NCI-H345 (cell line): Measurements from ENCODE around the gene SEC11C.

Source experiments
- DNase-seq: peaks from one replicate; lab custom pipeline; 2025; lab: John Stamatoyannopoulos, UW

SEC11C gene

DNA sequence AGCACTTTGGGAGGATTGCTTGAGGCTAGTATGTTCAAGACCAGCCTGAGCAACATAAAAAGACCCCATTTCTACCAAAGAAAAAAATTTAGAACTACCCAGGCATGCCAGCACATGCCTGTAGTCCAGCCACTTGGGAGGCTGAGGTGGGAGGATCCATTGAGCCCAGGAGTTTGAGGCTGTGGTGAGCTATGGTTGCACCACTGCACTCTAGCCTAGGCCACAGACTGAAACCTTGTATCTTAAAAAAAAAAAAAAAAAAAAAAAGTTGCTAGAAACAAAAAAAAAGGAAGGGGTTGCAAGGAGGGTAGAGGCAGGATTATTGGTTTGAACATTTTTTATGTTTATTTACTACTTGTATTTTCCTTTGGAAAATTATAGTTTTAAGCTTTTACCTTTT lies 4.8 kb downstream of the SEC11C start:
- peak; percentile 10 for DNase-seq

DNA sequence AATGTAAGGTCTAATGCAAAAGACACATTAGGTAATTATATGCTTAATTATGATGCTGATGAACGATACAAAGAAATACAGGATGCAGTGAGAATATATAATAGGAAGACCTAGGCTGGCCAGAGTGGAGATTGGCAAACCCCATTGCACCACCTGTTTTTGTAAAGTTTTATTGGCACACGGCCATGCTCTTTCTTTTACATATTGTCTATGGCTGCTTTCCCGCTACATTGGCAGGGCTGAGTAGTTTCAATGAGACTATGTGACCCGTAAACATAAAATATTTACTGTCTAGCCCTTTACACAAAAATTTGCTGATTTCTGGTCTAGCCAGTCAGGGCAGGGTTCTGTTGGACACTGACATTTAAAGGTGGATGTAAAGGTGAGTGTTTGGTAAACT lies 5.4 kb downstream of the SEC11C start:
- DNase-seq: peak; percentile 72

DNA sequence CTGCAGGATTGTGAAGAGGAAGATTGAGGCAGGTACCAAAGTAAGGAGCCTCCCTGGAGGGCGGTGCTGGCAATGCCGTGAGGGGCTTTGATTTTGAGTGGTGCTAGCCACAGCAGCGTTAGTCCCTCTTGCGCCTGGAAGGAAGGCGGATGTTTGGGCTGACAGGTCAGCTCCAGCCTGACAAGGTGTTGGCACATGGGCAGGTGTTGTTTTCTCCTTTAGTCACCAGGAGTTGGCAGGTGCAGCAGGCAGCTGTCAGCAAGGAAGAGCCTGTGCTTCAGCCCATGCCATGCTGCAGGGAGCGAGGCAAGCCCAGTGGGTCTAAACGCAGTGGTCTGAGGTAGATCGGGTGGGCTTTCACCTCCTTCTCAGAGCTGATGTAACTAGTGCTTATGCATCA lies 8.5 kb downstream of the SEC11C start:
- peak; percentile 84 for DNase-seq

DNA sequence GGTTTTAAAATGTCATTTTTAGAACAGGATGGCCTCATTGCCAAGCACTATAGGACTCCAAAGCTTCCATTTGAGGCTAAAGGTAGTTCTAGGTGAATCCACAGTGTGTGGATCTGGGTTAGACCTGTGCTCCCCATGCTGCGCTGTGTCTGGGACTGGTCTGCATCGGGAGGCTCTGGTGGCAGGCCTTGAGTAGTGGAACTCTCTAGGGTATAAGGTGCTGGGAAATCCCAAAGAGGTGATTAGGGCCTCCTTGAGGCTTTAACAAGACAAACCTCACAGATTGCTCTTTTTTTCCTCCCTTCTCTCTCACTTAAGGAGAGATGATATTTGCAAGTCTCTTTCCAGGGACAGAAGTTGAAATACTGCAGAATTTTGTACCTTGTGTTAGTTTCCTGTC lies 9.3 kb downstream of the SEC11C start:
- DNase-seq: no peak

DNA sequence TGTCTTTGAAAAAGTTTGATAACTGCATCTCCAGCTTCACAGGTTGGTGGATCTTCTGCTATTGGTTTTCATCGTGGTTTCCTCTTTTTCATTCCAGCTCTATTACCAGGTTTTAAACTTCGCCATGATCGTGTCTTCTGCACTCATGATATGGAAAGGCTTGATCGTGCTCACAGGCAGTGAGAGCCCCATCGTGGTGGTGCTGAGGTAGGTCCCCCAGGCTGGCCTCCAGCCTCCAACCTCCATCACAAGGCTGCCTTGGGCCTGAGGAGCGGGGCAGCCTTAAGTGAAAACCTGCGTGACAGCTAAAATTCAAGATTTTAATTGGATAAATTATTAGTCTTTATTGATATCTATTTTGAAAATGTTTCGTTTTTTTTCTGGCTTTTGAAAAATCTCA lies 9.7 kb downstream of the SEC11C start:
- no peak for DNase-seq

DNA sequence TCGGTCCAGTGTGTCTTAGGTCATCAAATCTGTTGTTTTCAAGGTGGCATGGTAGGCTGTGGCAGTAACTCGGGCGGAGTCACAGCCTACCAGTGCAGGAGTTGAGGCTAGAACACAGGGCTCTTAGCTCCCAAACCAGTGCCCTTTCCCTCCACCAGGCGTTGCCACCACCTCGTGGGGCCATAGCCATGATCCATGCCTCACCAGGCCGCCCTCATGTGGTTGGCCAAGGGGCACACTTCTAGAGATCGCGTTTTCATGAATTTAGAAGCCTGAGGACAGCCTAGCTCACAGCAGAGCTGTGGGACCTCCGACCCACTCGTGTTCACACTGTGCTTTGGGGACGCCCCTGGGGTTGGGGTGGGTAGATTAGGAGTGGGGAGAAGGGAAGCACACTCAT lies 10.6 kb downstream of the SEC11C start:
- no peak for DNase-seq

DNA sequence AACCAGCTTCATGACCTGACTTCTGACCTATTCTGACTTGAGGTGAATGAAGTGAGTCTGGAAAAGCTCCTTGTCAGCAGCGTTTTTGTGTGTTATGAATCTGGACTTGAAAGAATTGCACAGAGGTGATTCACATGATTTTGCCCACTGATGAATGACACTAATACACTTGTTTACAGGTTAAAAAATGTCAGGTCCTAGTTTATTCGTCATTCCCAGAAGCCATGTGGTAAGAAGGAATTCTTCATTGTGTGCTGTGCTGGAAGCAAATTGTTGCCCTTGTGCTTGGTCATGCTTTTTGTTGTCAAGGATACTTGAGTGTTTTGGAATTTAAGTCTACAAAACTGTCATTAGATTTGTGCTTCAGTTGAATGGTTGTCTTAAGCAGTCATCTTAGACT lies 15.5 kb downstream of the SEC11C start:
- DNase-seq: no peak

DNA sequence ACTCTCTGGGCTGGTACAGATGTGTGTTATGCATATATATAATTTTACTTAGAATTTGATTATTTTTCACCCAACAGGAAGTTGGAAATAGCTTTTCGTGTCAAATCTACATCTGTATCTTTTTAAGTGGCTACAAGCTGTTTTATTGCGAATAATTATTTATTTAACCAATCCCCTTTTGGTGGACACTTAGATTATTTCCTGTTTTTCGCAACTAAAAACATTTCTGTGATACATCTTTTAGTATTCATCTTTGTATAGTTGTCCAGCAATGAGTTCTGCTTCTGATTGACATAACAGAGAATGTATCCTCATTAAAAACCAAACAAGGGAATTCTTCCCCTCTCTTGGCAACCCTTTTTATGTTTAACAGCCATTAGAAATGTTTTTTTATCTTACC lies 16.6 kb downstream of the SEC11C start:
- DNase-seq: no peak

DNA sequence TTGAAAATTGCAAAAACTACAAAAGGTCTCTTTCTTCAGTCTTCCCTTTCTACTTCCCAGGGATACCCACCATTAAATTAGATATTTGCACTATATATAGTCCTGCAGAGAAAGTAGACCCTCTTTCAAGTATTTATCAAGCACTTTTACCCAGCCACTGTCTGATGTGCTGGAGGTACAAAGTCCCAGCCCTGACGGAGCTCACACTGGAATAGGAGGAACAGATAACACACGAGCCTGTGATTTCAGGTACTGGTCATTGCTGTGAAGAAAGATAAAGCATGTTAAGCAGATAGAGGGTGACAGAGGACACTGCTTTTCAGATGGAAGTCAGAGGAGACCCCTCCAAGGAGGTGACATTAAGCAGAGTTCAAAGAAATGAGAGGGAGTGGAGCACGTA lies 19.6 kb downstream of the SEC11C start:
- no peak for DNase-seq

DNA sequence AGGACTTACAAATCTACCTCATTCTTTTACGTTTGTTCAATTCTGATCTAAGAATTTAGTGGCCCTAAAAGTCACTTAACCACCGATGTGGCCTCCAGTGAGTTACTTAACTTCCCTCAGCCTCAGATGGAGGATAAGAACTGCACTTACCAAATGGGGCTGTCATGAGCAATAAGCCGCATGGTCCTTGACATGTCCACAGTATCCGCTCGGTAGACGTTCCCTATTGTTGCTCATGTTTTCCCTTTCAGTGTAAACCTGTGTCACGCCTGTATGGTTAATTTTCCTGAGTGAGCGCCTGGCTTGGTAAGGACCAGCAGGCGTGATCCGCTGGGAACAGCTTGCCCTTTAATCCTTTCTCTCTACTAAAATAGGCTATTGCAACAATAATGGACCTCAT lies 20.3 kb downstream of the SEC11C start:
- DNase-seq: peak; percentile 63

DNA sequence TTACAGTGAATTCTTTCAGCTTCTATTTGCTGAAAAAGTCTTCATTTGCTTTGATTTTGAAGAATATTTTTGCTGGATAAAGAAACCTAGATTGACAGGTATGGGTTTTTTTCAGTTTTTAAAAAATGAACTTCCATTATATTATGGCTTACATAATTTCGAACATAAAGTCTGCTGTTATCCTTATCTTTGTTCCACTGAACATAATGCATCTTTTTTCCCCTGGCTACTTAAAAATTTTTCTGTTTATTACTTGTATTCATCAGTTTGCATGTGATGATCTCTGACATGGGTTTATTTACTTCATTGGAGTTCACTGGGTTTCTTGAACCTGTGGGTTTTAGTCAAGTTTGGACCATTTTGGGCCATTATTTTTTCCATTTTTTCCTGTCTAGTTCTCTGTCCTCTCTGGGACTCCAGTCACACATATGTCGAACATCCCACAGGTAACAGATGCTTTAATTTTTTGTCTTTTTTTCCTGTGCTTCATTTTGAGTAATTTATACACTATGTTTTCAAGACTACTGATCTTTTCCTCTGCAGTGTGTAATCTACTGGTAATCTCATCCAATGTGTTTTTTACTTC lies 33.1 kb downstream of the SEC11C start:
- DNase-seq: no peak

DNA sequence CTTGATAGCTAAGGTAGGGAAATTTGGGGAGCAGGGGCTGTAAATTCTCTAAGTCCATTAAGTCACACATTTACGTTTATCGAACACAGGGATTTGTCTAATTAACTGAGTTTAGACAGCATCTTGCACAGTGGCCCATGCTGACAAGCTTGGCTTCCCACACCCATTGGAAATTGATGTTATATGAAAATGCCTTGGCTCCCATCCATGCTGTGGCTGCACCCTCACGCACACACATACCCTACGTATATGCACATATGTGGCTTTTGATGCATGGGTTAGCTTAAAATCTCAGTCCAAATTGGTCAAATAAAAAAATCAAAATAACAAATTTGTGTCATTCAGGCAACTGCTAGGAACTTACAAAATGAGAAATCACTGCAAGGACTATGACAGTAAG lies 37.8 kb downstream of the SEC11C start:
- no peak for DNase-seq

DNA sequence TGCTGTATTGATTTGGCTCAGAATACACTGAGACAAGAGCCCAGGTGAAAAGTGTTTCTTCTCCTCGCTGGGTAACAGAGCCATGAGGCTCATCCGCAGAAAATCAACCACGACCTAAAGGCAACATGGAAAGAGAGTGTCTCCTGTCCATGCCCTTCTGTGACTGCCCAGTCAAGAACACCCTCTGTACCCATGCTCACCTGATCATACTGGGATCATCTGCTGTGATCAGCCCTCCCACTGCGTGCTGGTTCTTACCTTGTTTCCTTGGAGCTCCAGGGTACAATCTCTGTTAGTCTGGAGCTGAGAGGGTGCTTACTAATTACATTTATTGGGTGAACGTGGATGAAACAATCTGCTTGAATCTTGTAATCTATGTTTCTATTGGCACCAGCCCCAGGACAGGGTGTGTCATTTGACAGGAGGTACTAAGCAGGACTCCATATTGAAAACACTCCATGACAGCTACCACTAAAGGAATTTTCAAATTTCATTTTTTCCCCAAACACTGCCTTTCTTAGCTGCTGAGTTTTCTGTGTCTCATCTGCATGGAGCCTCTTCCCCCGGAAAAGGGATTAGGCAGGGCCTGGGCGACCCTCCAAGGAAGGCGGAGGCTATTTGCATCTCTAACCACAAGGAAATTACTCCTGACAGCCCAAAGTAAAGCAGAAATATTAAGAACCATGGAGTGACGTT lies 40.6 kb downstream of the SEC11C start:
- DNase-seq: no peak

DNA sequence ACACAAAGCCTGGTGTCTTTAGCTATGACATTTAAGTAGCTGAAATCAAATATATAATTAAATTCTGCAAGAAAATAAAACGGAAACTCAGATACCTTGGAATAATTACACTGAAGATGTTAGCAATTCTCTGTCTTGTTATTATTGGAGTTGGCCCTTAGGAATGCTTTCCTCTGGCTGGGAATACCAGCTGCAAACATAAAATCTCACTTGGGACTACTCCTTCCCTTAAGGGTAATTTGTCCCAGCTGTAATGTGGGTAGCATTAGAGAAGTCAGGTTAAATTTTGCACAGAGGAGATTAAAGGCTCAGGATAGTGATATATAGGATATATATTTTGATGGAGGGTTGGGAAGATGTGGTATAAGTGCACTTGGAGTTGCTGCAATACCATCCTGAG lies 43.0 kb downstream of the SEC11C start:
- DNase-seq: no peak

DNA sequence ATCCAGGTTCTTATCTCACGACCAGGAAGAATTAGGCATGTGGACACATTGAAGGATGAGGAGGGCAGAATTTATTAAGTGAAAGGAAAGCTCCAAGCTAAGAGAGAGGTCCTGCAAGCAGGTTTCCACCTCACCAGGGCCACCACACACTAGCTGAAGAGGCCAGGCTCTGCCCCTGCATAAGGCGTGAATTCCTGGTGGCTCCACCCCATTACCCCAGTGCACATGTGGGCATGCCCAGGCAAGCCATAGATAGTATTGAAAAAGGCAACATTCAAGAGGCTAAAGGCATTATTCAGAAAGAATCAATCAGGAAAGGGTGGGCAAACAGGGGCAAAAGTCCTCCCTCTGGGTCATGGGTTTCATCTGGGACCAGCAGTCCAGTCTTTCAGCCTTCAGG lies 49.3 kb downstream of the SEC11C start:
- DNase-seq: no peak

DNA sequence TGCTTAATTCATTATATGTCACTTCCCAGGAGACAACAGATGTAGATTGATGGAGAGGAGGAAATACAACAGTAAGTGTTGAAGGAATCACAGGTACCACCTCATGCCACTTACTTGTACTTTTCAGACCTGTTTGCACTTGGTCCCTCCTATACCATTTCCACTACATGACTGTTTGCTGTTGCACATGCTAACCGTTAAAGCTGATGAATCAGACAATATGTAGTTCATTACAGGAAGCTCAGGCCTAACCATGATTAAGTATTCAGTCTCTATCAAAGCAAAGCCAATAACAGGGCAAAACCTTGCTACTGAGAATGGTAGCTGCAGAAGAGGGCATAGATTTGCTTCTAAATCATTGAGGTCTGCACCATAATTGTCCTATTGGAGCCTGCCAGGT lies 50.1 kb downstream of the SEC11C start:
- no peak for DNase-seq

DNA sequence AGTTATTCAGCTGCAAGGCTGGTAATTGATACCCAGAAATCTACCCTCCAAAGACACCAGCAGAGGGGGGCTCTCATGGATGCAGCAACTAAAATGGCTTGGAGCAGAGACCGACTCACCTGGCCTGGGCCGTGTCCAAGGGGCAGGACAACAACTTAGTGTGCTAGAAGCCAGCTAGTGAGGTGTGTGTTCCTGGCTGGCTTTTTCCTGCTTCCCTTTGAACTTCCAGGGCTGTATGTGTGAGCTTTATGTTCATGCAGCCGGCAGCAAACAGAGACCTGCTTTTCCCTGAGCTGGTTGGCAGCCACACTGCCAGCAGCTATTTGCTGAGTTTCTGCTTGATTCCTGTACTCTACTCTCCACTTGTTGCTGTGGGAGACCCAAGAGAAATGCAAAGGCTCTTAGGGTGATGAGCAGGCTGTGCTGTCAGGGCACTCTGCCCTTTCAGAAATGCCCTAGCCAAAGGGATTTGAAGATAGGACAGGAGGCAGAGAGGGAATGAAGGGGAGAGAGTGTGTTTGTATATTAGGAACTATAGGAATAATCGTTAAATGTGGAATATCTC lies 56.6 kb downstream of the SEC11C start:
- peak; percentile 37 for DNase-seq

DNA sequence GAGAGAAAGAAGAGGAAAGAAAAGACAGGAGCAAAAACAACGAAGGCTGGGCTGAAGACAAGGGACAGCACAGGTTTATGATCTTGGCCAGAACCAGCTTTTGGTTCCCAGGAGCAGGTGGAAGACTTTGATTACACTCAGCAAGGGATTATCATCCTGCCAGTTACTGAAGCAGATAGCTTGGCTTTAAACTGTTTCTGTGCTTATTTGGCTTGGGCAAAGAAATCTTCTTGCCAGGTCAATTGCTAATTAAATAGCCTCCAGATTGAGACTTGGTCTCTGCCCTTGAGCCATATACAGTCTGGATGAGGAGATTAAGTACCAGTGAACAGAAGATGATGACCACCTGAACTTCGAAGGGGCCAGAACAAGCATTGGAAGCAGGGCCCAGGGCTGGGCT lies 58.0 kb downstream of the SEC11C start:
- DNase-seq: no peak

DNA sequence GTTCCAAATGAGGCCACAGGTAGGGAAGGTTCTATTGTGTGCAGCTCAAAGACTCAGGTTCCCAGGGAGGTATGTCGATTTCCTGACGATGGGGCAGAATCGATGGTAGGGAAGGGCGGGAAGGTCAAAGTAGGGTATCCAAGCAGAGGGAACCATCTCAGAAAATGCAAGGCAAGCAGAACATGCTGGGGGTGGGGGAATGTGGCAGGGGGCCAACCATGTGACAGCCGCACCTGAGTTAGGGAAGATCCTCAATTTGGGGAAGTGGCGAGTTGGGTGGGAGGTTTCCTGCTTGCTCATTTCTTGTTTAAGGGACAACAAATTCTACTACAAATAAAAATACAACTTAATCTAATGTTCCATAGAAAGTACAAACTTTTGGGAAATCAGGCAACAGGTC lies 58.5 kb downstream of the SEC11C start:
- DNase-seq: no peak

DNA sequence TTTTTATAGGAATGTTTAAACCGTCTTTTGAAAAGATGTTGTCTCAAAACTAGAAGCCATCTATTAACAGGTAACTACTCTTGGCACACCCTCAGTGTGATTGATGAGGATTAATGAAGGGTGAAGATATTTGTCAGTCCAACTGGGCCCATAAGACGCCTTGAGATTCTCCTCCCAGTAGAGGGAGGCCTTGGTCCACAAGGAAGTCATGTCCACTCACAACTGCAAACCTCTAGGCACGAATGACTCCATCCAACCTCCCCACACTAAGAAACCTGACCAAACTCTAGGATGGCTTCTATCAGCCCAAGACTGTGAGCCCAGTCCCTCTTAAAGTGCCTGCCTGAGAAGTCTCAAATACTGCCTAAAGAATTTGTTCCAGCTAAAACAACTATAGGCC lies 61.1 kb downstream of the SEC11C start:
- no peak for DNase-seq

DNA sequence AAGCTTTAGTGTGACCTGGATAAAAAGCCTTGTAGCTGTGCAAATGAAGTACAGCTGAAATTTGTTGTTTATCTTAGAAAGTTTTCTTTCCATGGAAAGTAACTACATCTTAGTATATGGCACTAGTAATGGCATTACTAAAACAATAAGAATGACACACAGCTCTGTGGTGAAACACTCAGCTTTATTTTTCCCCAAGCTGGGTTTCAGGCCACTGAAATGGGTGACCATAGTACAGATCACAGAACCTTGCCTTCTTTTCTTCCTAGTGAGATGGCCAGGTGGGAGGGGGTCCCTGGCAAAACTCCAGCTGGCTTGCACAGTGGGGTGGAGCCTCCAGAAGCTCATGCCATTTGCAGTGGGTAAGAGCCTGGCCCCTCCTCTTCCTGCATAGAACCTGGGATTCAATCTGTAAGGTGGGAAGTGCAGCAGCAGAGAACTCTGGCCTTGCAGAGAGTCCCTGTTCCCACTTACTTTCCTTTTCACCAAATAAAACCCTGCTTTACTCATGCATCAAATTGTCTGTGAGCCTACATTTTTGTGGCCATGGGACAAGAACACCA lies 62.7 kb downstream of the SEC11C start:
- peak; percentile 58 for DNase-seq

DNA sequence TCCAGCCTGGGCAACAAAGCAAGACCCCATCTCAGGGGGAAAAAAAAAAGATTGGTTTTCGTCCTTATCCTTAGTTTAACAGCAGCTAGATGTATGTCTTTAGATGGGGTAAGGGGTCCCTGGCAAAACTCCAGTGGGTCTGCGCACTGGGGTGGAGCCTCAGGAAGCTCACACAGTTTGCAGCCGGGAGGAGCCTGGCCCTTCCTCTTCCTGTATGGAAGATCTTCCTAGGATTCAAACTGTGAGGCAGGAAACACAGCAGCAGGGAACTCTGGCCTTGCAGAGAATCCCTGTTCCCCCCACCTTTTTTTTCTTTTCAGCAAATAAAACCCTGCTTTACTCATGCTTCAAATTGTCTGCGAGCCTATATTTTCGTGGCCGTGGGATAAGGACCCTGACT lies 67.8 kb downstream of the SEC11C start:
- no peak for DNase-seq
